ENCODE measurements around the gene MAS1. TPM values are rescaled to one million over a fixed set of nuclear protein-coding genes. Genes with fewer than 3 reads are reported as not detected.
A peak's percentile ranks its signal among the peaks of the same experiment; 100 is the strongest.
"Not testable (repeated sequence)": the region's sequence is repeated elsewhere in the genome, so short reads cannot be mapped to it uniquely, and the experiment has no call there.

Gene MAS1
- total RNA-seq, 2 donors from 2014 or later, result 0.14 to 0.27 TPM

DNA sequence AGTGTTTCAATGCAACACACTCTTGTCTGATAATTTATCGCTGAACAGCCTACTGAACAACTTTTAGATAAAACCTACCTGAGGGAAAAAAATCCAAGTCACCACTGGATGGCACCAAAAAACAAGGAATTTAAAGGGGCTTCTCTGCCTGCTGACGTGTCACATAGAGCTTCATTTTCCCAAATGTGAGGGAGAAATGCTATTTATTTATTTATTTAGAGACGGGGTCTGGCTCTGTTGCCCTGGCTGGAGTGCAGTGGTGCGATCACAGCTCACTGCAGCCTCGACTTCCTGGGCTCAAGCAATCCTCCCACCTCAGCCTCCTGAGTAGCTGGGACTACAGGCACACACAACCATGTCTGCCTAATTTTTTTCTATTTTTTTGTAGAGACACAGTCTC lies 27.4 kb upstream of the MAS1 start:
- H3K36me3 ChIP-seq; H3K4me1 ChIP-seq (ENCODE audit: control insufficient read depth in 1 of 2, low read depth in 2 of 2); H3K4me3 ChIP-seq; H3K27ac ChIP-seq; DNase-seq (ENCODE audit: low spot score); H3K9me3 ChIP-seq; H3K27me3 ChIP-seq (replicated peaks; ENCODE audit: insufficient read depth); ATAC-seq (ENCODE audit: insufficient number of reproducible peaks, low FRiP score, low read depth): not testable (repeated sequence)
- TF ChIP-seq, protein P1, sequence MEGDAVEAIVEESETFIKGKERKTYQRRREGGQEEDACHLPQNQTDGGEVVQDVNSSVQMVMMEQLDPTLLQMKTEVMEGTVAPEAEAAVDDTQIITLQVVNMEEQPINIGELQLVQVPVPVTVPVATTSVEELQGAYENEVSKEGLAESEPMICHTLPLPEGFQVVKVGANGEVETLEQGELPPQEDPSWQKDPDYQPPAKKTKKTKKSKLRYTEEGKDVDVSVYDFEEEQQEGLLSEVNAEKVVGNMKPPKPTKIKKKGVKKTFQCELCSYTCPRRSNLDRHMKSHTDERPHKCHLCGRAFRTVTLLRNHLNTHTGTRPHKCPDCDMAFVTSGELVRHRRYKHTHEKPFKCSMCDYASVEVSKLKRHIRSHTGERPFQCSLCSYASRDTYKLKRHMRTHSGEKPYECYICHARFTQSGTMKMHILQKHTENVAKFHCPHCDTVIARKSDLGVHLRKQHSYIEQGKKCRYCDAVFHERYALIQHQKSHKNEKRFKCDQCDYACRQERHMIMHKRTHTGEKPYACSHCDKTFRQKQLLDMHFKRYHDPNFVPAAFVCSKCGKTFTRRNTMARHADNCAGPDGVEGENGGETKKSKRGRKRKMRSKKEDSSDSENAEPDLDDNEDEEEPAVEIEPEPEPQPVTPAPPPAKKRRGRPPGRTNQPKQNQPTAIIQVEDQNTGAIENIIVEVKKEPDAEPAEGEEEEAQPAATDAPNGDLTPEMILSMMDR (IDR thresholded peaks at IDR 0.05), result peak; percentile 52

GRCh38 chr6:159865226-159865920 lies 25.4 kb upstream of the MAS1 start:
- Histone ChIP-seq H3K36me3 (no peaks in the 10 kb centered on the region), H3K27ac (no peak overlapping the region), H3K27me3 (replicated peaks; ENCODE audit: insufficient read depth) (no peaks in the 10 kb centered on the region), H3K4me1 (ENCODE audit: control insufficient read depth in 1 of 2, low read depth in 2 of 2) (no peaks in the 10 kb centered on the region), H3K4me3 (no peak overlapping the region), H3K9me3 (no peaks in the 10 kb centered on the region)
- TF ChIP-seq, protein P1 (IDR thresholded peaks at IDR 0.05), result no peak
- no peak for ATAC-seq (ENCODE audit: insufficient number of reproducible peaks, low FRiP score, low read depth)
- DNase-seq (ENCODE audit: low spot score), result no peak

DNA sequence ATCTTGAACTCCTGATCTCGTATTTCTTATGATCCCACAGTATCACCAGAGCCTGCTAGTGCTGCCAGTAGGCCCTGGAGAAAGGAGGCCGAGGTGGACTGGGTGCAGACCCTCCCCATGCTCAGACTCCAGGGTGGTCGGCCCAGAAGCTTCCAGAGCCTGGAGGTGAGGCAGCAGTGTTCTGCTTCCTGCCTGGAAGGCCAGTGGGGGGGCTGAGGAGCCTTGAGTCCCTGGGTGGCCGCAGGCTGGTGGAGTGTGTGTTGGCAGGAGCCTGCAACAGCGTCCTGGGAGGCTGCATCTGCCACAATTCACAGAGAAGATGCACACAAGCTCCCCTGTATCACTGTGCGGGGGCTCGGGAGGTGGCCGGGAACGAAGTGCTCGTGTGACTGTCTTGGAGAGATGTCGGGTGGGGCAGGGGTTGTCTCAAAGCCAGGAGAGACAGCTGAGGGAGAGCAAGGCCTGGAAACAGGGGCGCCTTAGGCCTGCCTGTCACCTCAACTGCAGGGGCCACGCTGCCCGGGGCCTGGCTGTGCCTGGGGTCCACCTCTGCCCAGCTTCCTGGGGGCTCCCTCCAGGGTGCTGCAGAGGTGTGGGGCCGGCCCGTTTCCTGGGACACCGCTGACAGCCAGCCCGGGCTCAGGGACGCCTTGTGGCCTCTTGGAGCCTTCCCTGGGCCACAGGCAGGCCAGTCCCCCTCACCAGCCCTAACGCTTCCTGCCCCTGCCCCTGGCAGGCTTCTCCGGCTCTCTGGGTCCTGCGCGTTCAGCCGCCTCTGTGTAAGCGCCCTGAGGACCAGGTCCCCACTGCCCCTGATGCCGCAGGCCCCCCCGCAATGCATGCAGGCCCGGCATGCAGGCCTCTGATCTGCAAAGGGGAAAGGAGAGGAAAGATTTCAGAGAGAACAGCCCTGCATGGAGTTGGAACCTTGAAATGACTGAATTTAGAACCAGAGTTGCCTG lies 24.2 kb upstream of the MAS1 start:
- H3K4me3 ChIP-seq, result no peak overlapping the region
- H3K36me3 ChIP-seq, result no peaks in the 10 kb centered on the region
- no peaks in the 10 kb centered on the region for H3K27me3 ChIP-seq (replicated peaks; ENCODE audit: insufficient read depth)
- DNase-seq (ENCODE audit: low spot score), result no peak
- no peak overlapping the region for H3K27ac ChIP-seq
- ATAC-seq (ENCODE audit: insufficient number of reproducible peaks, low FRiP score, low read depth), result no peak
- H3K4me1 ChIP-seq (ENCODE audit: control insufficient read depth in 1 of 2, low read depth in 2 of 2), result peaks cover 0 to 9% of the 10 kb centered on the region in 2 donors
- TF ChIP-seq, protein P1 (IDR thresholded peaks at IDR 0.05), result no peak
- H3K9me3 ChIP-seq, result no peaks in the 10 kb centered on the region

DNA sequence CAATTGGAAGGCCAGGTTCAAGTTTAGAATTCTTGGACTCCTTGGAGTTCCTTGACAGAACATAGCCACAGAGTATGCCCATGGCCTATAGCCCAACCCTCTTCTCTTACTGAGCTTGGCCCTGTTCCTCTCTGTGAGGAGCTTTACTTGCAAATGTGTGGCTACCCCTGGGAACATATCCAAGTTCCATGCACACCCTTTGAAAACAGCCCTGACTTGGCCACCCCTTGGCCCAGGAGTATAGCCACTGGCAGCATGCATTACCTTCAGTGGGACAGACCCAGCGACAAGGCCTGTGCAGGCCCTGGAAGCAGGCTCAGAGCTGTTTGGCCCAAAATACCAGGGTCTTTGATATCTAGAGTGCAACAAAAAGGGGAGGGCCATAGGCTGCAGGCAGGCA lies 19.5 kb upstream of the MAS1 start:
- Histone ChIP-seq H3K27ac (no peak overlapping the region), H3K9me3 (no peaks in the 10 kb centered on the region), H3K27me3 (replicated peaks; ENCODE audit: insufficient read depth) (no peaks in the 10 kb centered on the region), H3K36me3 (no peaks in the 10 kb centered on the region), H3K4me3 (no peak overlapping the region), H3K4me1 (ENCODE audit: control insufficient read depth in 1 of 2, low read depth in 2 of 2) (peaks cover 0 to 23% of the 10 kb centered on the region in 2 donors)
- TF ChIP-seq, protein P1 (IDR thresholded peaks at IDR 0.05), result no peak
- ATAC-seq (ENCODE audit: insufficient number of reproducible peaks, low FRiP score, low read depth), result no peak
- no peak for DNase-seq (ENCODE audit: low spot score)

GRCh38 chr6:159871906-159872305 lies 18.9 kb upstream of the MAS1 start:
- peaks cover 0 to 23% of the 10 kb centered on the region in 2 donors for H3K4me1 ChIP-seq (ENCODE audit: control insufficient read depth in 1 of 2, low read depth in 2 of 2)
- no peaks in the 10 kb centered on the region for H3K36me3 ChIP-seq
- DNase-seq (ENCODE audit: low spot score), result no peak
- no peak overlapping the region for H3K4me3 ChIP-seq
- H3K27ac ChIP-seq, result no peak overlapping the region
- H3K9me3 ChIP-seq, result no peaks in the 10 kb centered on the region
- ATAC-seq (ENCODE audit: insufficient number of reproducible peaks, low FRiP score, low read depth), result no peak
- TF ChIP-seq, protein P1 (IDR thresholded peaks at IDR 0.05), result no peak
- H3K27me3 ChIP-seq (replicated peaks; ENCODE audit: insufficient read depth), result no peaks in the 10 kb centered on the region
